SK-N-SH (cell line): ENCODE data around the gene PHACTR4. TPM values are rescaled to one million over a fixed set of nuclear protein-coding genes. Genes with fewer than 3 reads are reported as not detected.

ENCODE experiments used
- CTCF ChIA-PET: fragments of 300-600, 350-600 bp; formaldehyde crosslinking; extraction: SDS; loops from one replicate; lab custom pipeline; 2021; lab: Yijun Ruan, JAX
- POLR2A ChIA-PET: fragments of 350-600 bp; sonication (Branson Sonifier 250); formaldehyde crosslinking; extraction: SDS; loops from one replicate; lab custom pipeline; 2020; ENCODE audit warnings: antibody characterized with exemption, inconsistent platforms; lab: Yijun Ruan, JAX
- DNase-seq: peaks from one replicate; pipeline ENCODE4 v3.0.0; 2012
- H2AFZ ChIP-seq: fragments of 200-600 bp; sonication (generic); 2 replicates; pipeline ENCODE4 v1.8.1; 2016; ENCODE audit warnings: antibody characterized with exemption, mild to moderate bottlenecking, low read depth
- H3F3A ChIP-seq: fragments of 200-600 bp; sonication (generic); replicated peaks from 2 replicates; pipeline ENCODE3; 2016; ENCODE audit warnings: antibody characterized with exemption, mild to moderate bottlenecking; ENCODE audit not compliant: insufficient read depth
- H3K27ac ChIP-seq, 2 experiments: fragments of 200-500 bp in 1 of 2; fragments of 200-600 bp in 1 of 2; sonication (Bioruptor generic) in 1 of 2; sonication (generic), shearing (Covaris generic) in 1 of 2; 2 replicates each; pipeline versions ENCODE4 v1.5.1 to v1.6.1; 2014 to 2016; ENCODE audit warnings: low read depth in 2 of 2, inconsistent platforms in 1 of 2, low read length in 1 of 2, mild to moderate bottlenecking in 1 of 2, mixed read lengths in 1 of 2
- H3K27me3 ChIP-seq: fragments of 200-600 bp; sonication (generic), shearing (Covaris generic); 2 replicates; pipeline ENCODE4 v1.6.1; 2016; ENCODE audit warnings: mixed run types; ENCODE audit not compliant: insufficient read depth
- H3K36me3 ChIP-seq, 2 experiments: fragments of 200-500 bp in 1 of 2; fragments of 200-600 bp in 1 of 2; sonication (Bioruptor generic) in 1 of 2; sonication (generic) in 1 of 2; replicated peaks in 1 of 2; 2 replicates each; pipeline versions ENCODE3 to v1.5.1; 2014 to 2016; ENCODE audit warnings: low read length in 1 of 2, mild to moderate bottlenecking in 1 of 2; ENCODE audit not compliant: insufficient read depth in 2 of 2, control insufficient read depth in 1 of 2
- H3K4me1 ChIP-seq, 2 experiments: fragments of 200-500 bp in 1 of 2; fragments of 200-600 bp in 1 of 2; sonication (Bioruptor generic) in 1 of 2; sonication (generic), shearing (Covaris generic) in 1 of 2; 2 replicates each; pipeline versions ENCODE4 v1.5.1 to v1.6.1; 2014 to 2016; ENCODE audit warnings: low read depth in 1 of 2, low read length in 1 of 2, mixed run types in 1 of 2; ENCODE audit not compliant: insufficient read depth in 2 of 2, control insufficient read depth in 1 of 2
- H3K4me2 ChIP-seq: fragments of 200-600 bp; sonication (generic), shearing (Covaris generic); 2 replicates; pipeline ENCODE4 v1.6.1; 2017; ENCODE audit warnings: mixed run types
- H3K4me3 ChIP-seq, 2 experiments: fragments of 200-500 bp in 1 of 2; fragments of 200-600 bp in 1 of 2; sonication (Bioruptor generic) in 1 of 2; sonication (generic), shearing (Covaris generic) in 1 of 2; 2 replicates each; pipeline versions ENCODE4 v1.5.1 to v1.8.1; 2014 to 2016; ENCODE audit warnings: low read depth in 2 of 2, inconsistent platforms in 1 of 2, low read length in 1 of 2, mild to moderate bottlenecking in 1 of 2, mixed read lengths in 1 of 2, moderate library complexity in 1 of 2
- H3K79me2 ChIP-seq: fragments of 200-600 bp; sonication (generic); 2 replicates; pipeline ENCODE4 v1.8.1; 2017; ENCODE audit warnings: mild to moderate bottlenecking; ENCODE audit not compliant: insufficient read depth
- H3K9ac ChIP-seq: fragments of 200-600 bp; sonication (generic); 2 replicates; pipeline ENCODE4 v1.6.1; 2017; ENCODE audit warnings: mixed run types
- H3K9me2 ChIP-seq: fragments of 200-600 bp; sonication (generic); 2 replicates; pipeline ENCODE4 v1.6.1; 2017; ENCODE audit warnings: mixed run types
- H3K9me3 ChIP-seq: fragments of 200-600 bp; sonication (generic); 2 replicates; pipeline ENCODE4 v1.6.1; 2017; ENCODE audit warnings: mixed run types, mild to moderate bottlenecking, moderate library complexity
- H4K20me1 ChIP-seq: fragments of 200-600 bp; sonication (generic); 2 replicates; pipeline ENCODE4 v1.6.1; 2017; ENCODE audit warnings: mild to moderate bottlenecking, mixed run types; ENCODE audit not compliant: insufficient read depth
- EP300 ChIP-seq, 2 experiments: IDR thresholded peaks; 2 replicates each; pipeline versions ENCODE4 v1.4.0 to v1.6.1; 2012; ENCODE audit warnings: borderline replicate concordance in 1 of 2, low read depth in 1 of 2, low read length in 1 of 2
- FOXJ3 ChIP-seq: sonication (generic); formaldehyde crosslinking; IDR thresholded peaks from 2 replicates; pipeline ENCODE4 v1.5.1; 2020; ENCODE audit warnings: mild to moderate bottlenecking, missing genetic modification reagents
- NFIC ChIP-seq: IDR thresholded peaks from 2 replicates; pipeline ENCODE4 v1.4.0; 2012; ENCODE audit warnings: borderline replicate concordance
- RAD21 ChIP-seq: IDR thresholded peaks from 2 replicates; pipeline ENCODE4 v1.6.1; 2012; ENCODE audit warnings: mild to moderate bottlenecking, low read length
- RCOR1 ChIP-seq: fragments of 150-350 bp; IDR thresholded peaks from 2 replicates; pipeline ENCODE4 v1.6.1; 2017; ENCODE audit warnings: antibody characterized with exemption, low read length
- REST ChIP-seq: IDR thresholded peaks from 2 replicates; pipeline ENCODE4 v1.6.1; 2012; ENCODE audit warnings: mild to moderate bottlenecking, low read depth, low read length, moderate library complexity
- RFX5 ChIP-seq: IDR thresholded peaks from 2 replicates; pipeline ENCODE4 v1.6.1; 2012; ENCODE audit warnings: mild to moderate bottlenecking, improper control_type of control experiment, low read length
- SIN3A ChIP-seq: IDR thresholded peaks from 2 replicates; pipeline ENCODE4 v1.6.1; 2012; ENCODE audit warnings: low read depth, mild to moderate bottlenecking, low read length, moderate library complexity, borderline replicate concordance
- SMC3 ChIP-seq: IDR thresholded peaks from 2 replicates; pipeline ENCODE4 v1.6.1; 2012; ENCODE audit warnings: low read depth, low read length, improper control_type of control experiment
- TAF1 ChIP-seq: IDR thresholded peaks from 2 replicates; pipeline ENCODE4 v1.6.1; 2012; ENCODE audit warnings: low read depth, mild to moderate bottlenecking, low read length, moderate library complexity, borderline replicate concordance
- TEAD4 ChIP-seq: IDR thresholded peaks from 2 replicates; pipeline ENCODE4 v1.4.0; 2012; ENCODE audit warnings: mild to moderate bottlenecking, borderline replicate concordance; ENCODE audit not compliant: insufficient read depth
- WGBS: methylation state at CpG from one replicate; pipeline ENCODE4 v1.1.6; 2017; ENCODE audit warnings: low lambda C conversion rate; 5-methylcytosine and 5-hydroxymethylcytosine counted together
- polyA plus RNA-seq, 3 experiments: library from polyadenylated mRNA; depleted of rRNA; stranded (reverse); fragments of >200 nt; gene quantifications; 2 replicates each; pipeline ENCODE4 v1.2.3, GENCODE V29; 2012
- TF ChIP-seq, protein P1 (sequence below): IDR thresholded peaks from 2 replicates; pipeline ENCODE4 v1.4.0; 2012; ENCODE audit warnings: low read depth, borderline replicate concordance
- TF ChIP-seq, protein P2 (sequence below): fragments of 150-350 bp; IDR thresholded peaks from 2 replicates; pipeline ENCODE4 v1.6.1; 2017; ENCODE audit warnings: antibody characterized with exemption, low read length, low read depth, borderline replicate concordance

The PHACTR4 gene
- polyA plus RNA-seq, 1 of the 3 experiments (the other 2 are of a cell fraction) = 9.8 TPM

- H3F3A ChIP-seq = peaks cover 41% of the 10 kb centered on the region
- POLR2A ChIA-PET = no interaction called here
- H3K9ac ChIP-seq = no peak overlapping the region
- H3K27me3 ChIP-seq = no peaks in the 10 kb centered on the region
- H3K36me3 ChIP-seq = peaks cover 0 to 3% of the 10 kb centered on the region in 2 experiments
- no peak for DNase-seq
- peak overlapping the region; percentile 80; the same call in 1 of the 2 replicates for H3K4me2 ChIP-seq
- TF ChIP-seq SIN3A = no peak
- TF ChIP-seq RFX5 = no peak
- TF ChIP-seq REST = no peak
- no peak for TF ChIP-seq NFIC
- TF ChIP-seq, protein P1, sequence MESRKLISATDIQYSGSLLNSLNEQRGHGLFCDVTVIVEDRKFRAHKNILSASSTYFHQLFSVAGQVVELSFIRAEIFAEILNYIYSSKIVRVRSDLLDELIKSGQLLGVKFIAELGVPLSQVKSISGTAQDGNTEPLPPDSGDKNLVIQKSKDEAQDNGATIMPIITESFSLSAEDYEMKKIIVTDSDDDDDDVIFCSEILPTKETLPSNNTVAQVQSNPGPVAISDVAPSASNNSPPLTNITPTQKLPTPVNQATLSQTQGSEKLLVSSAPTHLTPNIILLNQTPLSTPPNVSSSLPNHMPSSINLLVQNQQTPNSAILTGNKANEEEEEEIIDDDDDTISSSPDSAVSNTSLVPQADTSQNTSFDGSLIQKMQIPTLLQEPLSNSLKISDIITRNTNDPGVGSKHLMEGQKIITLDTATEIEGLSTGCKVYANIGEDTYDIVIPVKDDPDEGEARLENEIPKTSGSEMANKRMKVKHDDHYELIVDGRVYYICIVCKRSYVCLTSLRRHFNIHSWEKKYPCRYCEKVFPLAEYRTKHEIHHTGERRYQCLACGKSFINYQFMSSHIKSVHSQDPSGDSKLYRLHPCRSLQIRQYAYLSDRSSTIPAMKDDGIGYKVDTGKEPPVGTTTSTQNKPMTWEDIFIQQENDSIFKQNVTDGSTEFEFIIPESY = no peak
- no peak for TF ChIP-seq EP300 (IDR thresholded peaks at IDR 0.05; ENCODE audit: borderline replicate concordance in 1 of 2, low read depth in 1 of 2, low read length in 1 of 2)
- no peak for TF ChIP-seq FOXJ3
- TF ChIP-seq RCOR1 = no peak
- TF ChIP-seq TEAD4 = no peak
- TF ChIP-seq SMC3 = no peak
- no peak for TF ChIP-seq RAD21
- TF ChIP-seq, protein P2, sequence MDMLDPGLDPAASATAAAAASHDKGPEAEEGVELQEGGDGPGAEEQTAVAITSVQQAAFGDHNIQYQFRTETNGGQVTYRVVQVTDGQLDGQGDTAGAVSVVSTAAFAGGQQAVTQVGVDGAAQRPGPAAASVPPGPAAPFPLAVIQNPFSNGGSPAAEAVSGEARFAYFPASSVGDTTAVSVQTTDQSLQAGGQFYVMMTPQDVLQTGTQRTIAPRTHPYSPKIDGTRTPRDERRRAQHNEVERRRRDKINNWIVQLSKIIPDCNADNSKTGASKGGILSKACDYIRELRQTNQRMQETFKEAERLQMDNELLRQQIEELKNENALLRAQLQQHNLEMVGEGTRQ = no peak
- TF ChIP-seq TAF1 = no peak
- no peaks in the 10 kb centered on the region for H3K9me2 ChIP-seq
- H4K20me1 ChIP-seq = peaks cover 6% of the 10 kb centered on the region; the same call in 1 of the 2 replicates
- 67% methylated on average over 2 of the region's 2 CpGs for WGBS
- H2AFZ ChIP-seq = no peak overlapping the region
- peaks cover 76% of the 10 kb centered on the region for H3K79me2 ChIP-seq
- peaks cover 11 to 29% of the 10 kb centered on the region in 2 experiments; a peak in 3 of 4 replicates for H3K4me1 ChIP-seq
- H3K4me3 ChIP-seq = no peak overlapping the region
- H3K9me3 ChIP-seq = no peaks in the 10 kb centered on the region
- CTCF ChIA-PET = interaction anchor here (0.8 to 1.0 kb wide), 3 partner anchors 17 to 188 kb away, joined by 3 to 5 read pairs (median 3); no protein-coding TSS in a partner anchor
- H3K27ac ChIP-seq = peak overlapping the region in 1 of 2 experiments; percentile 93; a peak in 3 of 4 replicates
These were observed 66.8 kb downstream of the PHACTR4 start for GRCh38 chr1:28436211-28436769.
